Dermis blood vessel endothelial cell (primary cell): ENCODE results near the gene WASF2. TPM values are rescaled to one million over a fixed set of nuclear protein-coding genes. Genes with fewer than 3 reads are reported as not detected.
A peak's percentile ranks its signal among the peaks of the same experiment; 100 is the strongest.
"Not testable (repeated sequence)": the region's sequence is repeated elsewhere in the genome, so short reads cannot be mapped to it uniquely, and the experiment has no call there.

Source experiments
- DNase-seq: peaks from one replicate; pipeline ENCODE4 v3.0.0; 2010
- total RNA-seq: library from RNA; depleted of rRNA; stranded (reverse); fragments of >200 nt; gene quantifications from 2 replicates; pipeline ENCODE4 v1.2.3, GENCODE V29; 2014

Gene WASF2
- total RNA-seq, 1 donor from 2014 or later, result 45.9 TPM

DNA sequence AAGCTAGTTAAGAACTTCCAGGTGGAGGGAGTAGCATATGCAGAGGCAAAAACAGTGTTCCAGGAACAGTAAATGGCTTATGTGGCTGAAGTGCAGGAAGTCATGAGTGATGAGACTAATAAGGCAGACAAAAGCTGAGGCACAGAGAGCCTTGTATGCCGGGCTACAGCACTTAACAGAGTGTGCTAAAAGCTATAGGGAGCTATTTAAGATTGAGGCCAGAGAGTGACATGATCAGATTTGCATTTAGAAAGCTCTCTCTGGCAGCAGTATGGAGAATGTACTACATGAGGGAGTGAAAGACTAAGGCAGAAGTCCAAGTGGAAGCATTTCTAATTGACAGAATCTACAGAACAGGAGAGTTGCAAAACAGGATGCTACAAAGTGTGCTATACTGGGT is 38.6 kb downstream of the WASF2 start:
- DNase-seq, result peak; percentile 42

- DNase-seq, result no peak
These were observed 41.0 kb downstream of the WASF2 start for GRCh38 chr1:27448982-27449381.

GRCh38 chr1:27447883-27448282 is 42.1 kb downstream of the WASF2 start:
- DNase-seq, result no peak

- DNase-seq, result no peak
These were observed 42.6 kb downstream of the WASF2 start for GRCh38 chr1:27447399-27447798.

GRCh38 chr1:27446496-27447020 is 43.4 kb downstream of the WASF2 start:
- DNase-seq, result no peak

DNA sequence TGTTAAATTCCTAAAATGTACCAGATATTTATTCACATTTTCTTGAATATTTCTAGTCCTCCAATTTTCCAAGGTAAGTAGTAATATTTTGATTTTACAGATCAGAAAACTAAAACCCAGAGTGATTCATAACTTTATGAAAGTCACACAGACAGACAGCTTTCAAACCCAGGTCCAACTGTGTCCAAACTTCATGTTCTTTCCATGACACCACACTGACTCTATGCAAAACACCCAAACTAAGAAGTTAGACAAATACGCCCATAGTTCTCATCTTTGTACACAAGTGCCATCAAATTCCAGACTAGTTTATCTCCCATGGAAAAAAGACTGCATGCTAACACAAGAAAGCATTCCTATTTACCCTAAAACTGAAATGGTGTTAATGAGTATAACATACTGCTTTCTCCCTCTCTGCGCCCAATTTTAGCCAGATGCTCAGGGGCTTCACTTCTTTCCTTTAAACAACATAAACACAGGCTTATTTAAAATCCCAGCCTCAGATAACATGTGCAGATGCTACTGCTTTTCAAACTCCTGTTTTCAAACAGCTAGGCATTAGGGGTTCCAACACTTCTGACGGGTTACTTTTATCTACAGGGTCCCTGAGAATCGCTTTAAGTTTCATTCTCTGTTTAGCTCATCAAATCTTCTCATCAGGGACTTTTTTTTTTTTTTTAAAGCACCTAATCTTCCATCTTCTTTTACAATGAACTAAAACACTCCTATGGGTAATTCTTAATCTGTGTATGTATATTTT is 44.6 kb downstream of the WASF2 start:
- no peak for DNase-seq

- DNase-seq, result no peak
These were observed 45.3 kb downstream of the WASF2 start for GRCh38 chr1:27444632-27445031.

DNA sequence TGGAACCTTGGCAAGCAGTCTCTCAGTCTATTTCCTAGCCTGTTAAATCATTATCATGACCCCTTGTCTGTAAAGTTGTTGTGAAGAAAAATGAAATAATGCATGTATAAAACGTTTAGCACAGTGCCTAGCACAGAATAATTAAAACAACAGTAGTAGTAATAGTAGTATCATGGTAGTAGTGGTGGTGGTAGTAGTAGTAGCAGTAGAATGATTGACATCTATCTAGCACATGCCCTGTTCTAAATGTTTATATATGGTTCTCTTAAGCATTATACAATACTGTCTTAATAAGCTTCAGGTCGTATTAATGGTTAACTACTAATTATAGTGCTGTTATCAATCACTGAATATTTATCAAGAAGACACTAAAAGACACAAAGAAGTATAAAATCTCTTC is 50.8 kb downstream of the WASF2 start:
- DNase-seq, result no peak

- peak; percentile 25 for DNase-seq
These were observed 51.3 kb downstream of the WASF2 start for GRCh38 chr1:27438621-27439061.

- DNase-seq, result peak; percentile 71
These were observed 53.5 kb downstream of the WASF2 start for GRCh38 chr1:27436204-27437159.

- no peak for DNase-seq
These were observed 54.3 kb downstream of the WASF2 start for GRCh38 chr1:27435566-27436203.

GRCh38 chr1:27433706-27434105 is 56.3 kb downstream of the WASF2 start:
- no peak for DNase-seq

GRCh38 chr1:27432725-27433124 is 57.2 kb downstream of the WASF2 start:
- not testable (repeated sequence) for DNase-seq

GRCh38 chr1:27431601-27431940 is 58.4 kb downstream of the WASF2 start:
- DNase-seq, result no peak

GRCh38 chr1:27430903-27431600 is 58.9 kb downstream of the WASF2 start:
- peak; percentile 73 for DNase-seq

DNA sequence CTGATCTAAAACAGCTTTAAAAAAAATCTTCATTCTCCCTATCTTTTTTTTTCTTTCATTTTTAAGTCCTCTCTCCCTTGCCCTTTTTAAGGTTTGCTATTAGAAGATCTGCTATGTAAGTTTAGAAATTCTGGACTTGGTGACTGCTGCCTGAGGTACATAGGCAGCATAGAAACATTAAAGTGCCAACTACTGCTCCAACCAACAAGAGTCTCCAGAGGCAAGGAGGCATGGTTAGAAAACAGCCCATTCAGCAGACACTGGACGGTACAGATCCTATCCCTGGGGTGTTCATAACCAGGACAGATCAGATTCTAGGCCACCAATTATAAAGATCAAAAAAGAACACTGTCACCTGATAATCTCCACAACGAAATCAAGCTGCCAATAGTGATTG is 60.9 kb downstream of the WASF2 start:
- DNase-seq, result no peak

GRCh38 chr1:27428316-27429028 is 61.5 kb downstream of the WASF2 start:
- peak; percentile 75 for DNase-seq

DNA sequence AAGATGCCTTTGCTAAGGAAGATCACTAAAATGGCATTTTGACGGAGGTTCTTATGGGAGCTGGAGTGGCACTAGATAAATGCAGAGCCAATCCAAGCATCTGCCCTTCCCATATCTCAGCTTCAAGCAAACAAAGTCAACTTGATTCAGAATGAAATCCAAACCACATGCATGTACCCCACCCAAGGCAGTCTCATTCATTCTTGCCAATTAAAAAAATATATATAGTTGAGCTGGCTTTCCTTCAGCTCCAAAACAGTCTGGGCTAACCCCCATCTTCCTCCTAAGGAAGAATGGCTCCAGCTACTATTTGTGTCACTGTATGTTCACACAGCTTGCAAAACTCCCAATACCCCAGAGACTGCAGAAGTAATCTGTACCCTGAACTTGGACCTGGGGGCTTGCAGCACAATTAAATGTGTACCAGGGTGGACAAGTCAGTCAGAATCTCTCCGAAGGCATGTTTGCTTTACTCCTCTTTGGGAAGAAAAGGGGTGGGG is 62.1 kb downstream of the WASF2 start:
- peak; percentile 12 for DNase-seq

GRCh38 chr1:27427329-27427728 is 62.6 kb downstream of the WASF2 start:
- DNase-seq, result peak; percentile 18

- DNase-seq, result no peak
These were observed 66.3 kb downstream of the WASF2 start for GRCh38 chr1:27423709-27424108.
